Sigmoid colon (tissue), 7 donors: ENCODE results near the gene MTRF1L. TPM values are rescaled to one million over a fixed set of nuclear protein-coding genes. Genes with fewer than 3 reads are reported as not detected.

Source experiments
- DNase-seq: peaks from one replicate; pipeline ENCODE4 v3.0.0-alpha.2; 2019
- H3K27ac ChIP-seq, 4 donors: fragments of 200-600 bp; sonication (generic); one replicate each; pipeline ENCODE4 v1.5.1; 2016 to 2019; ENCODE audit warnings: mild to moderate bottlenecking in 1 of 4
- H3K27me3 ChIP-seq, 3 donors: fragments of 200-600 bp; sonication (generic); one replicate each; pipeline ENCODE4 v1.5.1; 2019; ENCODE audit warnings: mild to moderate bottlenecking in 1 of 3
- H3K36me3 ChIP-seq, 4 donors: fragments of 200-600 bp; sonication (generic); one replicate each; pipeline ENCODE4 v1.5.1; 2016 to 2019
- H3K4me1 ChIP-seq, 4 donors: fragments of 200-600 bp; sonication (generic); one replicate each; pipeline ENCODE4 v1.5.1; 2017 to 2019
- H3K4me3 ChIP-seq, 4 donors: fragments of 200-600 bp; sonication (generic); one replicate each; pipeline ENCODE4 v1.5.1; 2017 to 2019; ENCODE audit warnings: mild to moderate bottlenecking in 2 of 4, moderate library complexity in 1 of 4
- H3K9me3 ChIP-seq, 4 donors: fragments of 200-600 bp in 3 of 4; sonication (generic) in 3 of 4; one replicate each; pipeline versions ENCODE4 v1.5.1 to v1.6.1; 2013 to 2019
- CTCF ChIP-seq, 4 experiments: fragments of 450-650 bp in 3 of 4; fragments of 200-600 bp in 1 of 4; IDR thresholded peaks; one replicate each; pipeline ENCODE4 v1.5.1; 2016 to 2019; ENCODE audit warnings: antibody characterized with exemption in 4 of 4, mild to moderate bottlenecking in 3 of 4, moderate library complexity in 2 of 4
- EP300 ChIP-seq, 4 donors: sonication (generic); formaldehyde crosslinking; IDR thresholded peaks; one replicate each; pipeline ENCODE4 v1.6.1; 2017; ENCODE audit warnings: antibody characterized with exemption in 4 of 4
- POLR2A ChIP-seq, 2 donors: fragments of 450-650 bp; IDR thresholded peaks; one replicate each; pipeline ENCODE4 v1.6.1; 2016; ENCODE audit warnings: antibody characterized with exemption in 2 of 2, mild to moderate bottlenecking in 2 of 2, moderate library complexity in 2 of 2
- POLR2AphosphoS5 ChIP-seq, 4 donors: sonication (generic); formaldehyde crosslinking; IDR thresholded peaks; one replicate each; pipeline ENCODE4 v1.6.1; 2017; ENCODE audit warnings: antibody characterized with exemption in 4 of 4
- WGBS, 2 donors: extraction: QIAGEN DNeasy Blood & Tissue Kit; methylation state at CpG; one replicate each; pipeline ENCODE4 v1.1.7; 2013; 5-methylcytosine and 5-hydroxymethylcytosine counted together
- intact Hi-C: fragments of 100-400 bp; cut with DNase I; formaldehyde crosslinking; loops from one replicate; pipeline ENCODE4 v1.15.1; 2023
- polyA plus RNA-seq, 3 donors: library from polyadenylated mRNA; stranded (reverse); fragments of 200-250 nt; gene quantifications; one replicate each; pipeline ENCODE4 v1.2.3, GENCODE V29; 2013
- total RNA-seq, 4 donors: library from RNA; depleted of rRNA; stranded (reverse); fragments of >200 nt; gene quantifications; one replicate each; pipeline ENCODE4 v1.1.0, GENCODE V29; 2016
- donor health status: healthy with polysubstance abuse.
- donor health status: Bipolar disorder and iron deficiency.
- donor health status: healthy.

Gene MTRF1L
- total and polyA plus RNA-seq, 7 donors = 9.8 to 25.3 (median 19.9) TPM

- Histone ChIP-seq H3K9me3 (peaks cover 0 to 5% (median 0%) of the 10 kb centered on the region in 4 donors), H3K36me3 (no peaks in the 10 kb centered on the region), H3K4me3 (no peak overlapping the region), H3K4me1 (no peaks in the 10 kb centered on the region), H3K27me3 (no peaks in the 10 kb centered on the region), H3K27ac (no peak overlapping the region)
- DNase-seq = no peak
- 65 to 81% methylated on average over 3 of the region's 3 CpGs for WGBS, 2 donors
- intact Hi-C loops = no loop called here
- no peak for TF ChIP-seq EP300 (IDR thresholded peaks at IDR 0.05)
- TF ChIP-seq POLR2A (IDR thresholded peaks at IDR 0.05) = no peak
- TF ChIP-seq POLR2AphosphoS5 (IDR thresholded peaks at IDR 0.05) = no peak
- no peak for TF ChIP-seq CTCF (IDR thresholded peaks at IDR 0.05)
Measured at GRCh38 chr6:152954443-152954842, 48.1 kb downstream of the MTRF1L start.

GRCh38 chr6:152952866-152953509, 49.5 kb downstream of the MTRF1L start:
- Histone ChIP-seq H3K36me3 (no peaks in the 10 kb centered on the region), H3K27ac (no peak overlapping the region), H3K9me3 (peaks cover 0 to 5% (median 0%) of the 10 kb centered on the region in 4 donors), H3K27me3 (no peaks in the 10 kb centered on the region), H3K4me1 (no peaks in the 10 kb centered on the region), H3K4me3 (no peak overlapping the region)
- DNase-seq = no peak
- 61 to 64% methylated on average over 7 of the region's 7 CpGs for WGBS, 2 donors
- TF ChIP-seq CTCF (IDR thresholded peaks at IDR 0.05) = peak in 2 of 4 experiments; percentile 8 to 30
- TF ChIP-seq EP300 (IDR thresholded peaks at IDR 0.05) = no peak
- intact Hi-C loops = no loop called here

GRCh38 chr6:152952045-152952444, 50.5 kb downstream of the MTRF1L start:
- H3K4me1 ChIP-seq = no peaks in the 10 kb centered on the region
- no peak for DNase-seq
- no peaks in the 10 kb centered on the region for H3K36me3 ChIP-seq
- intact Hi-C loops = no loop called here
- no peaks in the 10 kb centered on the region for H3K27me3 ChIP-seq
- H3K27ac ChIP-seq = no peak overlapping the region
- H3K9me3 ChIP-seq = peaks cover 0 to 5% (median 0%) of the 10 kb centered on the region in 4 donors
- WGBS, 2 donors = 3 to 24% methylated on average over 1 of the region's 1 CpG
- TF ChIP-seq POLR2A (IDR thresholded peaks at IDR 0.05) = no peak
- TF ChIP-seq CTCF (IDR thresholded peaks at IDR 0.05) = no peak
- TF ChIP-seq POLR2AphosphoS5 (IDR thresholded peaks at IDR 0.05) = no peak
- TF ChIP-seq EP300 (IDR thresholded peaks at IDR 0.05) = no peak
- H3K4me3 ChIP-seq = no peak overlapping the region

- intact Hi-C loops = no loop called here
- Histone ChIP-seq H3K27ac (no peak overlapping the region), H3K36me3 (no peaks in the 10 kb centered on the region), H3K9me3 (no peaks in the 10 kb centered on the region), H3K4me1 (no peaks in the 10 kb centered on the region), H3K27me3 (no peaks in the 10 kb centered on the region), H3K4me3 (no peak overlapping the region)
- WGBS, 2 donors = 88 to 90% methylated on average over 3 of the region's 3 CpGs
- TF ChIP-seq CTCF (IDR thresholded peaks at IDR 0.05) = no peak
- DNase-seq = no peak
Measured at GRCh38 chr6:152950240-152950639, 52.3 kb downstream of the MTRF1L start.
